B cell (primary cell): ENCODE results near the gene ARHGAP26. TPM values are rescaled to one million over a fixed set of nuclear protein-coding genes. Genes with fewer than 3 reads are reported as not detected.

Experiments
- ATAC-seq: fragments of 200-7000 bp; cut with Tn5 transposase; one replicate; pipeline ENCODE4 v1.10.0; 2021; ENCODE audit warnings: low read depth, mild to moderate bottlenecking, moderate number of reproducible peaks, moderate library complexity
- CTCF ChIA-PET: fragments of 350-600 bp; sonication (Branson Sonifier 250); formaldehyde crosslinking; loops from one replicate; lab custom pipeline; 2021; ENCODE audit warnings: antibody characterized with exemption, inconsistent platforms; lab: Charles Lee
- POLR2A ChIA-PET: fragments of 350-600 bp; sonication (Branson Sonifier 250); formaldehyde crosslinking; loops from one replicate; lab custom pipeline; 2021; ENCODE audit warnings: antibody characterized with exemption; lab: Charles Lee
- DNase-seq: peaks from one replicate; pipeline ENCODE4 v3.0.0; 2013
- H2AFZ ChIP-seq: 2 replicates; pipeline ENCODE4 v1.6.1; 2012; ENCODE audit warnings: mild to moderate bottlenecking, low read depth, low read length; ENCODE audit not compliant: insufficient read depth, poor library complexity, severe bottlenecking
- H3K27ac ChIP-seq, 2 donors: 1 replicate in 1 of 2; 2 replicates in 1 of 2; pipeline ENCODE4 v1.5.1; 2012 to 2013; ENCODE audit warnings: low read length in 2 of 2, mild to moderate bottlenecking in 2 of 2, moderate library complexity in 1 of 2
- H3K27me3 ChIP-seq, 4 experiments: fragments of 200-600 bp in 1 of 4; sonication (generic) in 1 of 4; replicated peaks in 1 of 4; 1 replicate in 2 of 4; 2 replicates in 2 of 4; pipeline versions ENCODE4 v1.6.1 to v1.7.0; 2013 to 2016; ENCODE audit warnings: low read length in 3 of 4, mild to moderate bottlenecking in 2 of 4, mixed read lengths in 1 of 4, moderate library complexity in 1 of 4; ENCODE audit not compliant: insufficient read depth in 4 of 4, control insufficient read depth in 3 of 4; ENCODE audit errors: control extremely low read depth in 1 of 4
- H3K36me3 ChIP-seq, 2 experiments: replicated peaks in 1 of 2; 1 replicate in 1 of 2; 2 replicates in 1 of 2; pipeline versions ENCODE4 v1.6.1 to v1.7.1; 2013; ENCODE audit warnings: low read length in 1 of 2; ENCODE audit not compliant: insufficient read depth in 2 of 2, control insufficient read depth in 1 of 2; ENCODE audit errors: control extremely low read depth in 1 of 2, extremely low read depth in 1 of 2
- H3K4me1 ChIP-seq, 2 donors: fragments of 200-600 bp in 1 of 2; sonication (generic) in 1 of 2; 1 replicate in 1 of 2; 2 replicates in 1 of 2; pipeline versions ENCODE4 v1.5.1 to v1.6.1; 2013 to 2017; ENCODE audit warnings: low read length in 2 of 2; ENCODE audit not compliant: control insufficient read depth in 2 of 2, insufficient read depth in 2 of 2
- H3K4me2 ChIP-seq: replicated peaks from 2 replicates; pipeline ENCODE3; 2012; ENCODE audit warnings: mild to moderate bottlenecking, low read depth, low read length; ENCODE audit not compliant: poor library complexity, severe bottlenecking
- H3K4me3 ChIP-seq, 5 experiments: fragments of 200-600 bp in 1 of 5; sonication (generic) in 1 of 5; 1 replicate in 3 of 5; 2 replicates in 2 of 5; pipeline versions ENCODE4 v1.5.1 to v1.7.0; 2011 to 2016; ENCODE audit warnings: low read length in 4 of 5, mild to moderate bottlenecking in 4 of 5, low read depth in 2 of 5, control low read depth in 1 of 5, moderate library complexity in 1 of 5; ENCODE audit not compliant: insufficient read depth in 1 of 5; ENCODE audit errors: control extremely low read depth in 1 of 5, extremely low read depth in 1 of 5
- H3K79me2 ChIP-seq: fragments of 200-600 bp; sonication (generic); one replicate; pipeline ENCODE4 v1.6.0; 2016; ENCODE audit warnings: low read length; ENCODE audit not compliant: control insufficient read depth, insufficient read depth
- H3K9ac ChIP-seq: fragments of 200-600 bp; sonication (generic); 2 replicates; pipeline ENCODE4 v1.6.1; 2017; ENCODE audit warnings: mild to moderate bottlenecking, low read length, moderate library complexity
- H3K9me3 ChIP-seq, 3 donors: one replicate each; pipeline versions ENCODE4 v1.6.1 to v1.7.1; 2013; ENCODE audit warnings: low read length in 2 of 3; ENCODE audit not compliant: control insufficient read depth in 2 of 3, insufficient read depth in 1 of 3; ENCODE audit errors: control extremely low read depth in 1 of 3
- H4K20me1 ChIP-seq: 2 replicates; pipeline ENCODE4 v1.6.0; 2012; ENCODE audit warnings: mild to moderate bottlenecking, low read length; ENCODE audit not compliant: insufficient read depth, control insufficient read depth, poor library complexity, severe bottlenecking
- H3K27ac Mint-ChIP-seq: one replicate; pipeline ENCODE4 v1.8.0; 2021; ENCODE audit warnings: mixed read lengths
- H3K27me3 Mint-ChIP-seq: one replicate; pipeline ENCODE4 v1.8.0; 2021; ENCODE audit warnings: mixed read lengths
- H3K4me1 Mint-ChIP-seq: one replicate; pipeline ENCODE4 v1.8.0; 2021; ENCODE audit warnings: mixed read lengths
- H3K4me3 Mint-ChIP-seq: one replicate; pipeline ENCODE4 v1.8.0; 2021; ENCODE audit warnings: mixed read lengths
- H3K9me3 Mint-ChIP-seq: one replicate; pipeline ENCODE4 v1.8.0; 2022; ENCODE audit warnings: mixed read lengths; ENCODE audit not compliant: insufficient read depth
- EZH2 ChIP-seq: IDR thresholded peaks from 2 replicates; pipeline ENCODE4 v1.6.1; 2012; ENCODE audit warnings: borderline replicate concordance, low read depth, mild to moderate bottlenecking, moderate library complexity, low read length; ENCODE audit not compliant: insufficient read depth, poor library complexity, severe bottlenecking
- WGBS: methylation state at CpG from one replicate; pipeline ENCODE4 v1.1.5; 2013; ENCODE audit warnings: missing lambda C conversion rate; ENCODE audit not compliant: insufficient coverage; 5-methylcytosine and 5-hydroxymethylcytosine counted together
- intact Hi-C: fragments of 100-400 bp; cut with micrococcal nuclease; formaldehyde crosslinking; loops from one replicate; pipeline ENCODE4 v1.10.0; 2022
- polyA plus RNA-seq: library from polyadenylated mRNA; depleted of rRNA; stranded (reverse); fragments of >200 nt; gene quantifications from 2 replicates; pipeline ENCODE4 v1.2.3, GENCODE V29; 2012
- total RNA-seq, 2 donors: library from RNA; stranded (reverse); fragments of 120-200 nt in 1 of 2; gene quantifications; 1 replicate in 1 of 2; 2 replicates in 1 of 2; pipeline versions ENCODE4 v1.2.3 to v1.2.4, GENCODE V29; 2013 to 2022
- TF ChIP-seq, protein P1 (sequence below): fragments of 200-600 bp; IDR thresholded peaks from one replicate; pipeline ENCODE4 v1.8.0; 2022; ENCODE audit warnings: antibody characterized with exemption, mild to moderate bottlenecking

The ARHGAP26 gene
- total and polyA plus RNA-seq, 2 donors (not counting 1 experiment from before 2014, with no cell fraction given), result 1.8 to 22.5 TPM

DNA sequence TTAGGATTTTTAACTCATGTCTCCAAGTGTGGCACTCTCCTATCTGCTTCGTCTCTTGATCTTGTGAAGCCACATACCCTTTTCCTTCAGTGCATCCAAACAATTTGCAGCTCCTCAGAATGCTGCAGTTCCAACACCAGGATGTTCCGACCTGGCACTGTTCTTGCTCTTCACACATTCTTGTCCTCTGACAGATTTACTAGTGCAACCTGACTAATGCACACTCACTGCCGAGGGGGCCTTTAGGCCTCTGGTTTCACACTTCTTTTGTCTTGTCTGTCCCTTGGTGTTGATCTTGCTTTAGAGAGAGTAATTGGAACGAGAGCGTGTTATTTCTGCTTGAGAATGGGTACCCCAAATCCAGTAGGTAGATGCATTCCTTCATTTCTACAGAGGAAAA is 15.0 kb downstream of the ARHGAP26 start:
- Histone ChIP-seq H2AFZ (no peak overlapping the region), H3K27me3 (no peaks in the 10 kb centered on the region), H3K4me3 (no peak overlapping the region), H3K36me3 (peaks cover 0 to 2% of the 10 kb centered on the region in 2 experiments), H3K9me3 (no peaks in the 10 kb centered on the region), H3K27ac (no peak overlapping the region), H3K4me2 (no peak overlapping the region), H3K9ac (no peak overlapping the region), H4K20me1 (no peaks in the 10 kb centered on the region), H3K79me2 (peaks cover 10% of the 10 kb centered on the region), H3K4me1 (peaks cover 1 to 4% of the 10 kb centered on the region in 2 donors)
- 78% methylated on average over 2 of the region's 5 CpGs for WGBS
- intact Hi-C loops, result no loop called here
- TF ChIP-seq EZH2, result no peak
- TF ChIP-seq, protein P1, sequence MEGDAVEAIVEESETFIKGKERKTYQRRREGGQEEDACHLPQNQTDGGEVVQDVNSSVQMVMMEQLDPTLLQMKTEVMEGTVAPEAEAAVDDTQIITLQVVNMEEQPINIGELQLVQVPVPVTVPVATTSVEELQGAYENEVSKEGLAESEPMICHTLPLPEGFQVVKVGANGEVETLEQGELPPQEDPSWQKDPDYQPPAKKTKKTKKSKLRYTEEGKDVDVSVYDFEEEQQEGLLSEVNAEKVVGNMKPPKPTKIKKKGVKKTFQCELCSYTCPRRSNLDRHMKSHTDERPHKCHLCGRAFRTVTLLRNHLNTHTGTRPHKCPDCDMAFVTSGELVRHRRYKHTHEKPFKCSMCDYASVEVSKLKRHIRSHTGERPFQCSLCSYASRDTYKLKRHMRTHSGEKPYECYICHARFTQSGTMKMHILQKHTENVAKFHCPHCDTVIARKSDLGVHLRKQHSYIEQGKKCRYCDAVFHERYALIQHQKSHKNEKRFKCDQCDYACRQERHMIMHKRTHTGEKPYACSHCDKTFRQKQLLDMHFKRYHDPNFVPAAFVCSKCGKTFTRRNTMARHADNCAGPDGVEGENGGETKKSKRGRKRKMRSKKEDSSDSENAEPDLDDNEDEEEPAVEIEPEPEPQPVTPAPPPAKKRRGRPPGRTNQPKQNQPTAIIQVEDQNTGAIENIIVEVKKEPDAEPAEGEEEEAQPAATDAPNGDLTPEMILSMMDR, result no peak
- POLR2A ChIA-PET, result no interaction called here
- Mint-ChIP-seq H3K4me3 (no peak overlapping the region), H3K4me1 (peaks cover 20% of the 10 kb centered on the region), H3K9me3 (no peaks in the 10 kb centered on the region), H3K27me3 (no peaks in the 10 kb centered on the region), H3K27ac (no peak overlapping the region)
- CTCF ChIA-PET, result interaction anchor here (0.7 to 2.6 kb wide), 3 partner anchors 37 to 150 kb away, joined by 3 to 7 read pairs (median 4); no protein-coding TSS in a partner anchor
- DNase-seq (no peak), ATAC-seq (no peak)

DNA sequence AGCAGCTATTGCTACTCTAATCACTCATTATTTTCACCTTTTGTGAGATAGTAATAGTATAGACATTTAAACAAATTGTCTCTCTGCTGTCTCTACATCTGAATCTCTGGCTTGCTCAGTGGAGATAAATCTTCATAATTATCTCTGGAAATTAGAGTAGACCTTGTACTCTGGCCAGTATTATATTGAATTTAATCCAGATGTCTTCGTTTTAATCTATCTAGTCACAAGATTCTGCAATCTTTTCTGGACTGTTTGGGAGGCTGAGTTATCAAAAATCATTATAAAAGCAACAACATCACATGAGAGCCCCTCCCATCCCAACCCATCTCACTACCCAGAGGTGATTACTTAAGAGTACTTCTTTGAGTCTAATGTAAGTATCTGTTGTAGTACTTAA is 19.0 kb downstream of the ARHGAP26 start:
- Histone ChIP-seq H3K4me2 (no peak overlapping the region), H3K27ac (no peak overlapping the region), H3K27me3 (no peaks in the 10 kb centered on the region), H4K20me1 (no peaks in the 10 kb centered on the region), H3K9ac (no peak overlapping the region), H3K4me3 (no peak overlapping the region), H3K4me1 (peaks cover 16 to 17% of the 10 kb centered on the region in 2 donors), H2AFZ (no peak overlapping the region), H3K36me3 (peaks cover 0 to 2% of the 10 kb centered on the region in 2 experiments), H3K79me2 (peaks cover 20% of the 10 kb centered on the region), H3K9me3 (no peaks in the 10 kb centered on the region)
- TF ChIP-seq EZH2, result no peak
- TF ChIP-seq, protein P1, result no peak
- Mint-ChIP-seq H3K9me3 (no peaks in the 10 kb centered on the region), H3K27ac (no peak overlapping the region), H3K27me3 (no peaks in the 10 kb centered on the region), H3K4me1 (peaks cover 24% of the 10 kb centered on the region), H3K4me3 (no peak overlapping the region)
- intact Hi-C loops, result no loop called here
- no peak for DNase-seq
- ChIA-PET CTCF (no interaction called here), POLR2A (no interaction called here)
- no peak for ATAC-seq
- no CpG with 5 or more reads among the region's 1 CpG for WGBS
